ENCODE data around the gene PHF2.

PHF2 gene

DNA sequence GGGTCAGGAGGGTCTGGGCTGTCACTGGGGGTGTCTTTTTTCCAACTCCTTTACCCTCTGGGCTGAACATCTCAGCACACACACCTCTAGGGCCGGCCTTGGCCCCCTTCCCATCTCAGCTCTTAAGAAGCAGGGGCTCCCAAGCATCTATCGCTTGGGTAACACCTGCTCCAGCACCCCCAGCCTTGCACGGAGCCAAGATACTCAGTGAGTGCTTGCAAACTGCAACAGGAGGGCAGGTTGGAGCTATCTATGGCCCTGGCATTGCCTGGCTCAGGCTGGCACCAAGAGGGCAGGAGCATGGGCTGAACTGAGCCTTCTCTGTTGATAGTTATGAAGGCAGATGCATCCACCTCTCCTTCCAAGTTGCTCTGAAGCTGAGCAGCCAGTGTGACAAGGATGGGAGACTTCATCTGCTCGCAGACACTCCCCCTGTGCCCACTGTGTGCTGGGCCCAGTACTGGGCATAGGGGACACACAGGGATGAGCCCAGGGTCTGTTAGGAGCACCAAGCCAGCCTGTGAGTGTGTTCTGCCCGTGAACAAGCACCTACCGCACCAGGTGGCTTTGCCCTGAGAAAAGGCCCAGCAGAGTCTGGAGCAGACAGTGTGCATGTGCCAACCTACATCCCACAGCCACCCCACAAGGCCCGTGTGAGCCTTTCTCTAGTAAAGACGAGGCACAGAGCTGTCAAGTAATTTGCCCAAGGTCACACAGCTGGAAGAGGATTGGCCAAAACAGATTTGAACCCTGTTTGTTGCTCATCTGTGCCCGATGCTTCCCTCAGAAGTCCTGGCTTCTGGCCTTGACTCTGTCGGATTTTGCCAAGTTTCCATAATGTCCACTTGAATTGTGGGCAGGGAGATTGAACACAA lies 58.2 kb downstream of the PHF2 start:
- no peak for DNase-seq

DNA sequence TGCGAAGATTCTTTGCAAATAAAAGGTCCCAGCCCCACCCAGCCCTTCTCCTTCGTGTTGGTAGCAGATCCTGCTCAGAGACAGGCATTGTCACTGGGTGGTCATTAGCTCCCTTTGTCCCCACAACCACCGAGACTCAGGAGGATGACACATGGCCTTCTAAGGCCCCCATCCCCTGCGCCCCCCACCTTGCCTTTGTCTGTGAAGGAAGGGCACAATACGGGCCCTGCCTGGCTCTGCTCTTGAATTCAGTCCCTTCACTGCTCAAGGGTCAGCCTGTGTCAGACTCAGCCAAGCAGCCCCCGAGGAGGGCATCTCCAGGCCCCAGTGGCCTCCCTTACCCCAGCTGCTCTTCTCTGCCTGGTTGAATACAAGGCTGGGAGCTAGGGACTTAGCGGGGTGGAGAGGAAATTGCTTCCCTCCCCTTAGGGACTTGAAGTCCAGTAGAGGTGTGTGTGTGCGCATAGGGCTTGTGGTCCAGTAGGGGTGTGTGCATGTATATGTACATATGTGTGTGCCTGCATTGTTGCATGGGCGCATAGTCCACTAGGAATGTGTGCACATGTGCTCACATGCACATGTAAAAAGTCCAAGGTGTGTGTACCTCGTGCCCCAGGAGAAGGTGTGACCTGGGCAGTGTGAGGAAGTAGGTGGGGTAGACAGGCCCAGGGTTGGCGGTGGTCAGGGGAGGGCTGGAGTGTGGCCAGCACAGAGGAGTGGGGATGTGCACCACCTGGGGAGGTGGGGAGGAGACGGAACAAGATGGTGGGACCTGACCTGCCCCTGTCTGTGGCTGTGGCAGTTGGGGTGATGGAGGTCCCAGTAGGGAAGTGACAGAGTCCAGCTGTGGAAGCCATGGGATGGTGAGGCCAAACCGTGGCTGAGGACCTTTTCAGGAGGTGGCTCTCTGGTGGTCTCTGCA lies 59.1 kb downstream of the PHF2 start:
- DNase-seq: no peak

DNA sequence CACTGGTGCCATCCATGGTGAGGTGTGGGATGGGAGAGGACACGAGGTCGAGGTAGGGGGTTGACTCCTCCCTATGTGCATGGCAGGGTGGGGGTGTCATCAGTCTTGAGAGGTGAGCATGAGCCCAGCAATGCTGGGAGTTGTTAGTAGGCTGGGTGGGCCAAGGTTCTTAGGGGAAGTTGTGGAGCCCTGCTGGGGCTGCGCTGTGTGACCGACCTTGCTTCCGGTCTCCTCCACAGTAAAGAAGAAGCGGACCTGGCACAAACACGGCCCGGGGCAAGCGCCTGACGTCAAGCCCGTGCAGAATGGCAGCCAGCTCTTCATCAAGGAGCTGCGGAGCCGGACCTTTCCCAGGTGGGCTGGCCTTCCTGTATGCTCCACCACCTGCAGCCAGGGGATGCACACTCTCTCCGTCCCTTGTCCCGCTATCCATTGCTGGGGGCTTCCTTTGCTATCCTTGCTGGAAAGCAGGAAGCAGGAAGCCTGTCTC lies 59.8 kb downstream of the PHF2 start:
- no peak for DNase-seq

DNA sequence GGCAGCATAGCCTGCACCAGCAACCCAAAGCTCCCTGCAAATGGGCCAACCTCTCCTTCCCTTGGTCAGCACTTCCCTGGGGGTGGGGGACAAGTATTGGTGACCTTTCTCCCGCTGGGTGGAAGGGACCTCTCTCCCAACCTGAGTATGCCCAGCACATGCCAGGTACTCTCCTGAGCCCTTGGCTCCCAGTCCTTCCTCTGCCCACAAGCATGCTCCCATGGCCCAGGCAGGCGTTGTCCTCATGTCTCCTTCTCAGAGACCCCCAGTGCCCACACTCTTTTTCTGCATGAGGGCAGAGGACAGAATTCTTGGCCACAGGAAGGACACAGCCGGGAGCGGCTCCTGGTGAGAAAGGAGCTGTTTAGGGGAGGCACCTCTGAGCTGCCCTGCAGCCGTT lies 60.3 kb downstream of the PHF2 start:
- no peak for DNase-seq

DNA sequence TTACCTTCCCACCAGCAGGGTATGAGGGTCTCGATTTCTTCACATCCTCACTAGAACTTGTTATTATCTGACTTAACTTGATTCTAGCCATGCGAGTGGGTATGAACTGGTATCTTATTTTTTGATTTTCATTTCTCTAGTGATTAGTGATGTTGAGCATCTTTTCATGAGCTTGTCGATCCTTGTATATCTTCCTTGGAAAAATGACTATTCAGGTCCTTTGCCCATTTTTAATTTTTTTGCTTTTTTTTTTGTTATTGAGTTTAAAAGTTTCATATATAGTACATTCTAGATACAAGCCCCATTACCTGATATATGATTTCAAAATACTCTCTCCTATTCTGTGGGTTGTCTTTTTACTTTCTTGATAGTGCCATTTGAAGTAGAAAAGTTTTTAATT lies 61.5 kb downstream of the PHF2 start:
- no peak for DNase-seq

DNA sequence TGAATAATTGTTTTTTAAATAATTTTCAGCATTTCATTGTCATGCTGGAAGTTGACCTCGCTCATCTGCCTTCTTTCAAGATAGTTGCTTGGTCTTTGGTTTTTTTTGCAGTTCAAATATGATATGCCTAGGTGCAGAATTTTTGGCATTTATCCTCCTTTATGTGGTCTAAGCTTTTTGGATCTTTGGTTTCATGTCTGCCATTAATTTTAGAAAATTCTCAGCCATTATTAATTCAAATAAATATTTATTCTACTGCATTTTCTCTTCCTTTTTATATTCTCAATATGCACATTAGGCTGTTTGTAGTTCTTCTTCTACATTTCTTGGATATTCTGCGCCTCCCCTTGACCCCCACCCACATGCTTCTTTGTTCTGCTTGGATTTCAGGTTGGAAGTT lies 63.6 kb downstream of the PHF2 start:
- DNase-seq: no peak

DNA sequence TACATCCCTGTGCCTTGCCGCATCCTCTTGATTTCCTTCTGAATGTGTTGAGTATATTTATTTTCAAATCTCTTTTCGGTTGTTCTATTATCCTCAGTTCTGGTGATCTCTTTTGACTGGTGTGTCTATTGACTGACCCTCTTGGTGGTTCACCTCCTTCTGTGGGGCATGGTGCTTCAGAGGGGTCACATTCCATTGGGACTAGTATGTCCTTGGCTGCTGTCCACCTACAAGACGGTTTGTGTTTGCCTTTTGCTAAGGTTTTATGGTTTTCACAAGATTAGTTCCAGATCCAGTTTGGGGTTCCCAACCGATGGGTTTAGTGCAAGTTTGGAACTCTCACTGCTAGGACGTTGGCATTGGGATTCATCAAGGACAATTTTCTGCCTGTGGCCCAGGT lies 66.6 kb downstream of the PHF2 start:
- no peak for DNase-seq

DNA sequence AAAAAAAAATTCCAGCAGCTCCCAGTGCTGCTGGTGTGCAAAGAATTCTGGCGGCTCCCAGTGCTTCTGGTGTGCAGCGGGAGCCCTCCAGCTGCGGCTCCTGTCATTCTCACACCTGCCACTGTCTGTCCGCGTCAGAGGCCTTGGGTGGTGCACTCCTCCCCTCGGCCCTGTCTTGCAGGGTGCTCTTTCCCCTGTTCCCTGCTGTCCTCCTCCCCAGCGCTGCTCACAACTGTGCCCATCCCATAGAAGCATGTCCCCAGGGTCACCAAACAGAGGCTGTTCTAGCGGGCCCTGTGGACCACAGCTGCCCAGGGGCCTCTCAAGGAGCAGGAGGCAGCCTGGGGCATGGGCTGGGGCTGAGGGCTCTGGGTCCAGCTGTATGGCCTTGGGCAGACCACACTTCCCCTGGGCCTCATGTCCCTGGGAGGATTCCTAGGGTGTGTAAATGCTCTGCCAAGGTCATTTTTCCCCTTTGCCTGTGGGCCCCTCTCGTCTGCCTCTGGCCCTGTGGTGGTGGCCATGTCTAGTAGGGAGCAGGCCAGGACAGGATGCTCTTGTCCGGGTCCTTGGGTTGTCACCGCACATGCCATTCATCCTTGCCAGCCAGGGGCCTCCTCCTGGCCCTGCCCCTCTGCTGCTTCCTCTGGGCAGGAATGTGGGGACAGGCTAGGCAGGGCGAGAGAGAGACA lies 68.2 kb downstream of the PHF2 start:
- DNase-seq: no peak

DNA sequence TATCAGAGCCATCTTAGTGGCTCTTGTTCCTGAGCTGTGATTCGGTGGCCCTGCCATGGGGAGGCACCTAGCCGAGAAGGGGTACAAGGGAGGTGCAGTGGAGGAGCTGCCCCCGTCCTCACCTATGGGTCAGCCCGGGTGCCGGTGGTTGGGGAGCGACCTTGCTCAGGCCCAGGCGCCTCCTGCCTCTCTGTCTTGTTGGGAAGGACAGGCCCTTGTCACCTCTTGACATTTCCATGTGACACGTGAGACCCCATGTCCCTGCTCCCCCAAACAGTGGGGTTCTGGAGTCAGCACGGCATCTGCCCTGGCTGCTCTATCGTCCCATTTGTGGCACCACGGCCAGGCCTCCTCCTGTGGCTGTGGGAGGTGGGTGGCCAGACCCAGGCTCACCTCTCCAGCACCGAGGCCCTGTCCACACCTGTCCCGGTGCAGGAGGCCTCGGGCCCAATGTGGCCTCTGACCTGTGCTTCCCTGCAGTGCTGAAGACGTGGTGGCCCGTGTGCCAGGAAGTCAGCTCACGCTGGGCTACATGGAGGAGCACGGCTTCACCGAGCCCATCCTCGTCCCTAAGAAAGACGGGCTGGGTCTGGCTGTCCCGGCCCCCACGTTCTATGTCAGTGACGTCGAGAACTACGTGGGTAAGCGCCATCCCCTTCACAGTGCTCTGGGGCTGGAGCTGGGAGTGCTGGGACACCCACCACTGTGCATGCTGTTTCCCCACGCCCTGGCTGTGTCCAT lies 68.9 kb downstream of the PHF2 start:
- no peak for DNase-seq

DNA sequence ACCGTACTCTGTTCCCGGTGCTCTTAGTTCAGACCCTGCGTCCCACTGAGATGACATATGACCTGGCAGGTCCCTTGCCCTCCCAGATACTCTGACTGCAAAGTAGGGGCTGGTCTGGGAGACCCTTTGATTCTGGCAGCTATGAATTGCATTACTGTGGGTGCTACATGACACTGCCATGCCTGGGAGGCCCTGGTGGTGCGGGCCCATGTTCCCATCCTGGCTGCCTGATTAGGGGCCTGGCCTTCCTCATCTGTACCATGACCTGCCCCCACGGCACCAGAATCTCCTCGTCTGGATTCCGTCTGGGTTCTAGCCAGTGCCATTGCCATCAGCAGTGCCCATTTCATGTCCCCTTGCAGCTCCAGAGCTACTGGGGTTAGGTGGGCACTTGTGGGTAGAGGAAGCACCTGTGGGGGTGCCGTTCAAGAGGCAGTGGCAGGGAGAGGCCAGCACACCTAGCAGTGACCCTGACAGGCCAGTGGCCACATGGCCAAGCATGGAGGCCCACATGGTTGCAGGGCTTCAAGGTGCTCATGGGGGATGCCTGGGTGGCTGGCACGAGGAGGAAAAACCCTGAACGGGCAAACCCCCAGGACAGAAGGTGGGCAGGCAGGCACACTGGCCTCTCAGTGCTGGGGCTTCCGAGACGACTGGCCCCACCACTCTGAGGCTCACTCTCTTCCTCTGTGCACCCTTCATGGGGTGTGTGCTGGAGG lies 69.7 kb downstream of the PHF2 start:
- no peak for DNase-seq

DNA sequence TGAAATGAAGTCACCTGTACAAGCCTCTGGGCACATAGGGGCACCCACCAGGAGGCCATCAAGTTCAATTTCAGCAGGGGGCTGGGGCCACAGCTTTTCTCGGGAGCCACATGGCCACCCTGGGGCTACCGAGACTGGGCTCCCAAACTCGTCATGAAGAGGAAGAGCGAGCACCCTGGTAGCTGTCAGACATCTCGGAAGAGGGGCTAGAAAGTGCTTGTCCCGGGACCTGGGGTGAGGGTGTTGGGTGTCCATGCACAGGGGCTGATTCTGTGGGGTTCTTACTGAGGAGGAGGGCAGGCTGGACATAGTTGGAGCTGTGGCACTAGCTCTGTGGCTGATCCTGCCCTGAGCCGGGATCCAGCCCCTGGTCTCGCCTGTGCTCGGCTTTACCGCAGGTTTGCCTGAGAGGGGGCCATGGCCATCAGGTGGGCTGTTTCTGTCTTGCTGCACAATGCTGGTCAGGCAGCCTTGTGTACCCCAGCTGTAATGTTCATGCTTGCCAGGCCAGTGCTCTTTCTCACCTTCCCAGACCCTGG lies 70.3 kb downstream of the PHF2 start:
- no peak for DNase-seq

DNA sequence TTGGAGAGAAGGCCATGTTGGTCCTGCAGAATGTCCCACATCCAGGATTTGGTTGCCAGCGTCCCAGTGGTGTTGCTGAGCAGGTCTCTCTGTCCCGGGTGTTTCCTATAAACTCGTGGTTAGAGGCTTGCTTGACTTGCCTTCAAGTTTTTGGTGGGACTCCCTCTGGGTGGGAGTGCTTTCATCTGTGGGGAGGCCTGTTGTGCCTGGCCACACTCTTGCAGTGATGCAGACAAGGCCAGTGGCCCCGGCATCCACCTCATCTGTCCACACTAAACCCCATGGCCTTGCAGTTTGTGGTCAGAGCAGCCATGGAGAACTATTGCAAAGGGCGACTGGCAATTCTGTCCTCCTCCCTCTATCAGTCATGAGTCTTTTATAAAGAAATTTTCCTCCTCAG lies 71.8 kb downstream of the PHF2 start:
- no peak for DNase-seq

DNA sequence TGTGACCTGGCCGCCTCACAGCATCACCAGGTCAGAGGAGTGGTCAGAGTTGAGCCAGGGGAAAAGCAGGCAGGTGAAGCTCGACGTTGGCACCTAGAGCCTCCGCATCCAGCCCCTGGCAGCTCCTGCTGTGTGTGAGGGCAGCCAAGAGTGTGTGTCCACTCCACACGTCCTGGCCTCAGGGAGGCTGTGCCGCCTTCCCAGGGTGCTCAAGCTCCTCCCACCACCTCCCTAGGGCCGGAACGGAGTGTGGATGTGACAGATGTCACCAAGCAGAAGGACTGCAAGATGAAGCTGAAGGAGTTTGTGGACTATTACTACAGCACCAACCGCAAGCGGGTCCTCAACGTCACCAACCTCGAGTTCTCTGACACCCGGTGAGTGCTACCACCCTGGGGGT lies 72.5 kb downstream of the PHF2 start:
- no peak for DNase-seq

DNA sequence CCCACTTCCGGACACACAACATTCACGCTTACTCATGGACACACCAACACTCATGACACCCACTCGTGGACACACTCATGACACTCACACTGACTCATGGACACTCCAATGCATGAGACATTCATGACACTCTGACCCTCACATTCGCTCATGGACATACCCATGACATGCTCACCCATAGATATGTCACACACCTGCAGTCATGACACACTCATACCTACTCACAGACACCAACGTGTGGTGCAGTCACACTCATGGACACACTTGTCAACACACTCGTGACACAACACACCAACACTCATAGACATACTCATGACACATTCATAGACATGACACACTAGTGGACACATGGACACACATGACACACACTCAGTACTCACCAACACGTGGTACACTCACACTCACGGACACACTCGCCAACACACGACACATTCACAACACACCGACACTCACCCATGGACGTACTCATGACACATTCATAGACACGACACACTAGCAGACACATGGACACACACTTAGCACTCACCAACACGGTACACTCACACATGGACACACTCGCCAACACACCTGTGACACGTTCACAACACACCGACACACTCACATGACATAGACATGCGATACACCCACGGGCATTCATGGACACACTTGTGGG lies 73.4 kb downstream of the PHF2 start:
- DNase-seq: no peak

DNA sequence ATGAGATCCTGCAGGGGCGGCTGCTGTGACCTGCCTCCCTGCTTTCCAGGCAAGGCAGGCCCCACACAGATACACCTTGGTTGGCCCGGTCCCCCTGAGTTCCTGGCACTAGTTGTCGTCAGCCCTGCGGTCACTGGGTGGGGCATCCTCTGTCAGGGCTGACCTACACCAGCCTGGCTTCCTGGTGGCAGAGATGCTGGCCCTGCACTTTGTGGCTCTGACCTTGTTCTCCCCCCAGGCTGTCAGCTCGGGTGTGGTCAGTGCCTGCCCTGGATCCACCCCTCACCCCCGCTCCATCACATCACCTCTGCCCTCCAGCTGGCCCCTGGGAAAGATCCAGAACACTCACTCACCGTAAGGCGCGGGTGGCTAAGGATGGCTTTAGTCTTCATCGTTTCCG lies 74.1 kb downstream of the PHF2 start:
- no peak for DNase-seq

DNA sequence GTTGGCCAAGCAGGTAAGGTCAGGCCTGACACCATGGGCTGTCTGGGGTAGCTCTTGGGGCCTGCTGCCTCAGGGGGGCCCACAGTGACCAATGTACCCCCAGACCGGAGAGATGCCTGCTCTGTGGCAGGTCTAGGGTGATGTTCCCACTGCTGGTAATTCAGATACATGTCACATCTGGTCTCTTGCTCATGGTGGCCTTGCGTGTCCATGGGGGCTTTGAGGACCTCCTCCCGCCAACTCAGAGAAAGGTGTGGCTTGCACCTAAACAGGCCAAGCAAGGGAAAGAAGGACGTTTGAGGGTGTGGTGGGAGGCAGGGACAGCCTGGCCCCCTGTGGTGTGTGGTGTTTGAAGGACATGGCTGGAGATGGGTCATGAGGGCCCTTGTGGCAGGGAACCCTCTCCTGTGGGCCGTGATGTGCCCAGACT lies 75.2 kb downstream of the PHF2 start:
- no peak for DNase-seq

DNA sequence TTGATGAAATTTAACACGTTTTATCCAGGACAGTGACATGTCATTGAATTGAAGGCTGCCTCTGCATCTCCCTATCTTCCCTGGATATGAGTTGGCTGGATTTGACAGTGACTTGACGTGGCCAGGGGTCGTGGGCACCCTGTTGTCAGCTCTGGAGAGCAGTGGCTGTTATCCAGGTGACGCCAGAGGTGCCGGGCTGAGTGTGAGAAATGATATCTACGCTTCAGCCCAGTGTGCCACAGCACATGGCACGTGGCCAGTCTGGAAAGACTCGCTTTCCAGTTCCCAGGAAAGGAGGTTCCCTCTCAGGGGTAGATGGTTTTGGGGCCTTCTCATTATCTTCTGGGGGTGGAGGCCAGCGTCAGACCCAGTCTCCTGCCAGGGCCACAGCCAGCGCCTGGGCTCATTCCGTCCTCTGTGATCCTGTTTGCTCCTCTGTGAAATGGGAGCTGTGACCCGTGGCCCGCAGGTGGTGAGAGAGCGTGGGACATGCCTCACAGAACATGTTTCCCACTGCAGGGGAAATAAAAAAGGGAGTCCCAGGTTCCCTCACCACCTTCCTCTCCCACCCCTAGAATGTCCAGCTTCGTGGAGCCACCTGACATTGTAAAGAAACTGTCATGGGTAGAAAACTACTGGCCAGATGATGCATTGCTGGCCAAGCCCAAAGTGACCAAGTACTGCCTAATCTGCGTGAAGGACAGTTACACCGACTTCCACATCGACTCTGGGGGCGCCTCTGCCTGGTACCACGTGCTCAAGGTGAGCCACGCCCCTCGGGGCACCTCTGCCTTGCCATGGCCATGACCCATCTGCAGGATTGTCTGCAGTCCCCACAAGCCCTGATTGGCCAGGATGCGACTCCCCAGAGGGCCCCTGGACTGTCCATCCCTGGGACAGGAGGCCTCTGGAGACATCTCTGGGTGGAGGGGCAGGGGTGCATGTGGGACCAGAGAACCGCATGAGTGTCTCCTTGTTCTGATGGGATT lies 76.5 kb downstream of the PHF2 start:
- DNase-seq: no peak

DNA sequence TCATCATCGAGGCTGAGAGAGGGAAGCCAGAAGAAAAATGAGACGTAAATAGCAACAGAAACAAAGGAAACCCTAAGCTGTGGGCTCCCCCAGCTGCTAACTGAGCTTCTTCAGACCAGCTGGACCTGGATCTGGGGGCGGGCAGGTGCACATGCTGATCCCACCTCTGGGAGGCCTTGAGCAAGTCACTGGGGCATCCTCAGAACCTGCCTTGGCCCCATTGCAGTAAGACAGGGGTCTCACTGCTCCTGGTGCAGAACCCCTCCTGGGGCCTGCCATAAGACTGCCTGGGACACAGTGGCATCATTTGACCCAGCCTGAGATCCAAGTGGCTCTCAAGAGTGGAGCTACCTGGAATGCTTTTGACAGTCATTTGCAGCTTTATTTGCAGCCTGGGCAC lies 77.4 kb downstream of the PHF2 start:
- no peak for DNase-seq

DNA sequence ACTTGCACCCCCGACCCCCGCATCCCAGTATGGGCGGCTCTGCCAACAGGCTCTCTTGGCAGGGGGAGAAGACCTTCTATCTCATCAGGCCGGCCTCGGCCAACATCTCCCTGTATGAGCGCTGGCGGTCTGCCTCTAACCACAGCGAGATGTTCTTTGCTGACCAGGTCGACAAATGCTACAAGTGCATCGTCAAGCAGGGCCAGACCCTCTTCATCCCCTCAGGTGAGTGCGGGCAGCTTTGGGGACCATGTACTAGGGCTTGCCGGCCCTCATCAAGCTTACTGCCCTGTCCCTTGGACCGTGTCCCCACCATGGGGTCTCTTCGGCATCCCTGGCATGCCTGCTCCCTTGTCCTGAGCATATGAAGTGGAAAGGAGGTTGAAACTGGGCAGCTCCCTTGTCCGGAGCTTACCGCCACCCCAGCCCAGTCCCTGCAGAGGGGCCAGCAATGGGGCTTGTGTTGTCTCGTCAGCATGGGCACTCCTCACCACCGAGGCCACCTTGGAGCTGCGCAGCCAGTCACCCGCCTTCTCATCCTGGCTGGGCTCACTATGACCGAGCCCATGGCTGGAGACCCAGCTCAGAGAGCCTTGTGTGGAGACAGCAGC lies 78.1 kb downstream of the PHF2 start:
- no peak for DNase-seq

Measured in stimulated activated CD4-positive, alpha-beta T cell treated with anti-CD3 and anti-CD28 coated beads, Interleukin-4, amount 100 ng/mL, for 4 hours (primary cell).